Loucy (cell line): Measurements from ENCODE around the gene SLC43A1.
A peak's percentile ranks its signal among the peaks of the same experiment; 100 is the strongest.

Experiments used
- H2AFZ ChIP-seq: fragments of 200-600 bp; sonication (generic); 2 replicates; pipeline ENCODE4 v1.6.0; 2016; ENCODE audit warnings: antibody characterized with exemption, mild to moderate bottlenecking, low read length, moderate library complexity
- H3F3A ChIP-seq: fragments of 200-600 bp; 2 replicates; pipeline ENCODE4 v1.6.0; 2016; ENCODE audit warnings: antibody characterized with exemption, low read depth, mild to moderate bottlenecking
- H3K27me3 ChIP-seq: fragments of 200-600 bp; sonication (generic); 2 replicates; pipeline ENCODE4 v1.6.1; 2014; ENCODE audit warnings: low read length, mild to moderate bottlenecking; ENCODE audit not compliant: insufficient read depth, poor library complexity, severe bottlenecking
- H3K36me3 ChIP-seq: fragments of 200-600 bp; sonication (generic); 2 replicates; pipeline ENCODE4 v1.6.1; 2016; ENCODE audit warnings: low read length; ENCODE audit not compliant: insufficient read depth
- H3K4me1 ChIP-seq: fragments of 200-600 bp; sonication (generic); 2 replicates; pipeline ENCODE4 v1.5.1; 2014; ENCODE audit warnings: low read length, mild to moderate bottlenecking; ENCODE audit not compliant: insufficient read depth, poor library complexity, severe bottlenecking
- H3K4me2 ChIP-seq: fragments of 200-600 bp; sonication (generic); 2 replicates; pipeline ENCODE4 v1.6.0; 2014; ENCODE audit warnings: antibody characterized with exemption, low read length, low read depth, mild to moderate bottlenecking; ENCODE audit not compliant: poor library complexity, severe bottlenecking
- H3K4me3 ChIP-seq: fragments of 200-600 bp; sonication (generic); 2 replicates; pipeline ENCODE4 v1.5.1; 2014; ENCODE audit warnings: low read length, mild to moderate bottlenecking, mixed read lengths; ENCODE audit not compliant: poor library complexity, severe bottlenecking
- H3K79me2 ChIP-seq: fragments of 200-600 bp; sonication (generic); 2 replicates; pipeline ENCODE4 v1.6.1; 2014; ENCODE audit warnings: low read length; ENCODE audit not compliant: insufficient read depth
- H3K9ac ChIP-seq: fragments of 200-600 bp; sonication (generic); 2 replicates; pipeline ENCODE4 v1.6.0; 2014; ENCODE audit warnings: mild to moderate bottlenecking, low read depth, low read length, moderate library complexity; ENCODE audit not compliant: poor library complexity, severe bottlenecking
- H3K9me2 ChIP-seq: fragments of 200-600 bp; sonication (generic); replicated peaks from 2 replicates; pipeline ENCODE4 v1.6.1; 2016; ENCODE audit warnings: low read depth, low read length, mixed read lengths
- H3K9me3 ChIP-seq: fragments of 200-600 bp; sonication (generic); 2 replicates; pipeline ENCODE4 v1.6.1; 2014; ENCODE audit warnings: mild to moderate bottlenecking, antibody characterized with exemption, low read length, low read depth; ENCODE audit not compliant: insufficient read depth
- H4K20me1 ChIP-seq: fragments of 200-600 bp; sonication (generic); 2 replicates; pipeline ENCODE4 v1.6.0; 2014; ENCODE audit warnings: antibody characterized with exemption, low read length, mild to moderate bottlenecking; ENCODE audit not compliant: insufficient read depth, poor library complexity, severe bottlenecking
- EZH2phosphoT487 ChIP-seq: fragments of 200-600 bp; IDR thresholded peaks from 2 replicates; pipeline ENCODE4 v1.6.1; 2018; ENCODE audit warnings: antibody characterized with exemption, mild to moderate bottlenecking, moderate library complexity, borderline replicate concordance
- TF ChIP-seq, protein P1 (sequence below): fragments of 200-600 bp; sonication (generic); conservative IDR thresholded peaks from 2 replicates; pipeline ENCODE4 v1.5.1; 2014; ENCODE audit warnings: mild to moderate bottlenecking, antibody characterized with exemption, low read length

Gene SLC43A1

DNA sequence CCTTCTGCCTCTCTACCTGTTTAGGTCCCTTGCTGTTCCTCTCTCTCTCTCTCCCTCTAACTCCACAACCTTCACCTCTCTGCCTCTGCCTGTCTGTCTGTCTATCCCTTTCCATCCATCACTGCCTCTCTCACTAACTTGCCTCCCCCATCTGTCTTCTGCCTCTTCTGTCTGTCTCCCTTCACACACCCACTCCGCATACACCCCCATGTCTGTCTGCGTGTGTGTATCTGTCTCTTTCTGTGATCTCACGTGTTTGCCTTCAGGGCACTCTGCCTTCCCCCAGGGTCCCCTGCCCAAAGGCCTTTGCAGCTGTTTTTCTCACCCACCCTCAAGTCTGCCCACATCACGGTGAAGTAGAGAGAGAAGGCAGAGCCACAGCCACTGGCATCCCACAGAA is 47.2 kb downstream of the SLC43A1 start:
- Histone ChIP-seq H3K4me3 (no peak overlapping the region), H2AFZ (no peak overlapping the region), H3K79me2 (no peaks in the 10 kb centered on the region), H4K20me1 (no peaks in the 10 kb centered on the region), H3K9me2 (no peaks in the 10 kb centered on the region), H3K9me3 (no peaks in the 10 kb centered on the region), H3K27me3 (no peaks in the 10 kb centered on the region), H3K9ac (no peak overlapping the region), H3K36me3 (no peaks in the 10 kb centered on the region), H3K4me2 (no peak overlapping the region), H3F3A (no peaks in the 10 kb centered on the region), H3K4me1 (peaks cover 3% of the 10 kb centered on the region)
- TF ChIP-seq, protein P1, sequence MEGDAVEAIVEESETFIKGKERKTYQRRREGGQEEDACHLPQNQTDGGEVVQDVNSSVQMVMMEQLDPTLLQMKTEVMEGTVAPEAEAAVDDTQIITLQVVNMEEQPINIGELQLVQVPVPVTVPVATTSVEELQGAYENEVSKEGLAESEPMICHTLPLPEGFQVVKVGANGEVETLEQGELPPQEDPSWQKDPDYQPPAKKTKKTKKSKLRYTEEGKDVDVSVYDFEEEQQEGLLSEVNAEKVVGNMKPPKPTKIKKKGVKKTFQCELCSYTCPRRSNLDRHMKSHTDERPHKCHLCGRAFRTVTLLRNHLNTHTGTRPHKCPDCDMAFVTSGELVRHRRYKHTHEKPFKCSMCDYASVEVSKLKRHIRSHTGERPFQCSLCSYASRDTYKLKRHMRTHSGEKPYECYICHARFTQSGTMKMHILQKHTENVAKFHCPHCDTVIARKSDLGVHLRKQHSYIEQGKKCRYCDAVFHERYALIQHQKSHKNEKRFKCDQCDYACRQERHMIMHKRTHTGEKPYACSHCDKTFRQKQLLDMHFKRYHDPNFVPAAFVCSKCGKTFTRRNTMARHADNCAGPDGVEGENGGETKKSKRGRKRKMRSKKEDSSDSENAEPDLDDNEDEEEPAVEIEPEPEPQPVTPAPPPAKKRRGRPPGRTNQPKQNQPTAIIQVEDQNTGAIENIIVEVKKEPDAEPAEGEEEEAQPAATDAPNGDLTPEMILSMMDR, result no peak
- no peak for TF ChIP-seq EZH2phosphoT487

DNA sequence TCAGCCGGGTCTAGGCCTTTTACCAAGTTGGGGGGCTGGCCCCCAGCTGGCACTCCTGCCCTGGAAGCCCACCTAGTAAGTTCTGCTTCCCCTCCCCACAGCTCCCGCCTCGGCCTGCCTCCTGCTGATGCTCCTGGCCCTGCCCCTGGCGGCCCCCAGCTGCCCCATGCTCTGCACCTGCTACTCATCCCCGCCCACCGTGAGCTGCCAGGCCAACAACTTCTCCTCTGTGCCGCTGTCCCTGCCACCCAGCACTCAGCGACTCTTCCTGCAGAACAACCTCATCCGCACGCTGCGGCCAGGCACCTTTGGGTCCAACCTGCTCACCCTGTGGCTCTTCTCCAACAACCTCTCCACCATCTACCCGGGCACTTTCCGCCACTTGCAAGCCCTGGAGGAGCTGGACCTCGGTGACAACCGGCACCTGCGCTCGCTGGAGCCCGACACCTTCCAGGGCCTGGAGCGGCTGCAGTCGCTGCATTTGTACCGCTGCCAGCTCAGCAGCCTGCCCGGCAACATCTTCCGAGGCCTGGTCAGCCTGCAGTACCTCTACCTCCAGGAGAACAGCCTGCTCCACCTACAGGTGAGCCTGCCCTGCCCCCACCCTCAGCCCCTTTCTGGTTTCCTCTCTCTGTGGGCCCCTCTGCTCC is 47.9 kb downstream of the SLC43A1 start:
- Histone ChIP-seq H3K9me2 (no peaks in the 10 kb centered on the region), H3K9ac (no peak overlapping the region), H3K27me3 (no peaks in the 10 kb centered on the region), H3F3A (no peaks in the 10 kb centered on the region), H4K20me1 (no peaks in the 10 kb centered on the region), H3K4me3 (no peak overlapping the region), H3K4me2 (no peak overlapping the region), H3K4me1 (peaks cover 8% of the 10 kb centered on the region), H3K79me2 (no peaks in the 10 kb centered on the region), H3K36me3 (no peaks in the 10 kb centered on the region), H3K9me3 (no peaks in the 10 kb centered on the region), H2AFZ (no peak overlapping the region)
- no peak for TF ChIP-seq EZH2phosphoT487
- TF ChIP-seq, protein P1, result no peak

DNA sequence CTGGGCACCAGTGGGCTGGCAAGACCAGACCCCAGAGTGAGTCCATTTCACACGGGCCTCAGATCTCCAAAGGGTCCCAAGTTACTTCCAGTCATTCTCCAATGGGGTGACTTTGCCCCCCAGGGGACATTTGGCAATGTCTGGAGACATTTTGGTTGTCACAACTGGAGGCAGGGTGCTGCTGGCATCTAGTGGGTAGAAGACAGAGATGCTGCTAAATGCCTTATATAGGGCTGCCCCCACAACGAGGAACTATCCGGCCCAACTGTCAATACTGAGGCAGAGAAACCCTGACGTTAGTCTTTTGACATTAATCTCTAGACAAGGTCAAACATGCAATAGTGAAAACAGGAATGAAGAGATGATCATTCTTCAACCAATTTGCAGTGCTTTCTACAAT is 48.8 kb downstream of the SLC43A1 start:
- Histone ChIP-seq H3K4me3 (no peak overlapping the region), H3K27me3 (no peaks in the 10 kb centered on the region), H3K79me2 (no peaks in the 10 kb centered on the region), H3K4me2 (no peak overlapping the region), H3K4me1 (peaks cover 14% of the 10 kb centered on the region), H3K9me3 (no peaks in the 10 kb centered on the region), H3F3A (no peaks in the 10 kb centered on the region), H4K20me1 (no peaks in the 10 kb centered on the region), H3K36me3 (no peaks in the 10 kb centered on the region), H2AFZ (no peak overlapping the region), H3K9me2 (no peaks in the 10 kb centered on the region), H3K9ac (no peak overlapping the region)
- TF ChIP-seq EZH2phosphoT487, result no peak
- TF ChIP-seq, protein P1, result 0 out of 2 replicates have a peak, but pooled peaks have one; percentile 17
